ENCODE results near the gene ADORA1.

DNA sequence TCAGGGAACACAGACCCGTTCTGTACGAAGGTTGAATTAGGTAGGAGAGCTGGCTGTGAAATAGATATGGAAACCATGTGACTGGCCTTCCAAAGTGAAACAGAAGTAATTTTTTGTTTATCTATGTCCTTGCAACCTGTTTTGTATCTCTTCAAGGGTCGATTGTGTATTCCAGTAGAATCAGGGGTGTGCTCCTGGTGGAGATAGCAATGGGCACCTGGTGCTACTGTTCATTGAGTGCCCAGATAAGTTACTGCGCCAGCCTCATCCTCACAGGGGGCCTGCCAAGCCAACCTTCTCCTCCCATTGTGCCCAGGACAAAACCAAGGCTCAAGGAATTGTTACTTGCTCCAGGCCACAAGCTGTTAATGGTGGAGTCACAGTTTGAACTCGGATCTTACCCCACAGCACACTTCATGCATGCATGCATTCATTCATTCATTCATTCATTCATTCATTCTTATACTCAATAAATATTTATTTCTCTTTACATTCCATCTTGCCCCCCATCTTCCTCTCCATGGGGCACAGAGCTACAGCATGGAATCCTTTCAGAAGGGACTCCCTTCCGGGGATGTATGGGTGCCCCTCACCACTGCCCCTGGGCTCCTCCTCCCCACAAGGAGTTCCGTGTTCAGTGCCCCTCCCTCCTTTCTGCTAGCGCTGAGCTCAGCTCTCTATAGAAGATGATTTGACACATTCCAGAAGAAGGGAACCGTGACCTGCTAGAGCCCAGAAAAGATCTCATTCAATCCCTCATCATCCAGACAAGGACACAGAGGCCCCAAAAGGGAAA, 24.0 kb downstream of the ADORA1 start:
- TF ChIP-seq TAF1 (IDR thresholded peaks at IDR 0.05; ENCODE audit: low read depth, low read length) (no peak), POLR2A (IDR thresholded peaks at IDR 0.05; ENCODE audit: low read depth, low read length) (no peak), POLR2AphosphoS5 (IDR thresholded peaks at IDR 0.05; ENCODE audit: low read depth, low read length) (no peak), SPI1 (IDR thresholded peaks at IDR 0.05; ENCODE audit: low read depth, low read length) (no peak)
